AG04450 (cell line): ENCODE results near the gene ALPK3. TPM values are rescaled to one million over a fixed set of nuclear protein-coding genes. Genes with fewer than 3 reads are reported as not detected.

ENCODE experiments used
- CTCF ChIA-PET: fragments of 300-600, 350-600 bp; formaldehyde crosslinking; extraction: SDS; loops from one replicate; lab custom pipeline; 2022; ENCODE audit warnings: antibody characterized with exemption, inconsistent platforms; lab: Charles Lee
- POLR2A ChIA-PET: fragments of 350-600 bp; formaldehyde crosslinking; extraction: SDS; loops from one replicate; lab custom pipeline; 2021; ENCODE audit warnings: antibody characterized with exemption, inconsistent platforms; lab: Yijun Ruan, JAX
- DNase-seq: peaks from one replicate; pipeline ENCODE4 v3.0.0-alpha.2; 2011; ENCODE audit warnings: low read depth, low spot score
- H3K27ac ChIP-seq: one replicate; pipeline ENCODE4 v1.5.1; 2012; ENCODE audit warnings: low read depth, low read length, control low read depth
- H3K27me3 ChIP-seq: one replicate; pipeline ENCODE4 v1.6.0; 2012; ENCODE audit warnings: low read length; ENCODE audit not compliant: control insufficient read depth, insufficient read depth
- H3K4me3 ChIP-seq: 2 replicates; pipeline ENCODE4 v1.5.1; 2011; ENCODE audit warnings: mild to moderate bottlenecking, low read depth, low read length, control low read depth
- H3K9me3 ChIP-seq: 2 replicates; pipeline ENCODE4 v1.5.1; 2012; ENCODE audit warnings: low read length; ENCODE audit not compliant: control insufficient read depth, insufficient read depth
- CTCF ChIP-seq: IDR thresholded peaks from 2 replicates; pipeline ENCODE4 v1.5.1; 2011; ENCODE audit warnings: low read depth, low read length, control low read depth, inconsistent platforms
- polyA plus RNA-seq: library from polyadenylated mRNA; depleted of rRNA; stranded (reverse); fragments of >200 nt; gene quantifications from 2 replicates; pipeline ENCODE4 v1.2.3, GENCODE V29; 2011

The ALPK3 gene
- polyA plus RNA-seq, 1 experiment, result 0.04 TPM

- H3K9me3 ChIP-seq, result no peaks in the 10 kb centered on the region
- H3K27ac ChIP-seq, result no peak overlapping the region
- ChIA-PET POLR2A (no interaction called here), CTCF (no interaction called here)
- no peak overlapping the region for H3K4me3 ChIP-seq
- no peak for TF ChIP-seq CTCF
- H3K27me3 ChIP-seq, result peaks cover 10% of the 10 kb centered on the region
- no peak for DNase-seq
These were observed 82.6 kb downstream of the ALPK3 start for GRCh38 chr15:84899750-84900149.

GRCh38 chr15:84901540-84901939, 84.4 kb downstream of the ALPK3 start:
- CTCF ChIA-PET, result interaction anchor here (0.6 kb wide), 1 partner anchor 243 kb away, joined by 4 read pairs; no protein-coding TSS in a partner anchor
- Histone ChIP-seq H3K4me3 (no peak overlapping the region), H3K27ac (no peak overlapping the region), H3K27me3 (peaks cover 6% of the 10 kb centered on the region), H3K9me3 (no peaks in the 10 kb centered on the region)
- no peak for TF ChIP-seq CTCF
- POLR2A ChIA-PET, result no interaction called here
- DNase-seq, result no peak

DNA sequence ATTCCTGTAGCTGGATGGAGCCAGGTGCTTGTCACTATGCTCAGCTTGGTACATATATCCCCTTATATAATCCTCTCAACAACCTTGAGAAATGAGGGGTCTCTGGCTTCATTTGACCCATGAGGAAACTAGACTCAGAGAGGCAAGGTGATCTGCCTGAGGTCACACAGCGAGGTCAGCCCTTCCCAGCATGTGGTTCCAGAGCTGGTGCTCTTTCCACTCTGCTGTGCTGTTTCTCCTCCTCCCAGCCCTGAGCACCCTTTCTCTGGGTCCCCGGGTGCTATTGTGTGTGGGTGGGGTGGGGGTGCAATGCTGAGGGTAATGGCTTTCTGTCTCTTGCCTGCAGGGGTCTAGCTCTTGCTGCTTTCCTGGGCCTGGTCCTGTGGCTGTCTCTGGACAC, 86.6 kb downstream of the ALPK3 start:
- CTCF ChIA-PET, result interaction anchor here (0.5 to 2.9 kb wide), 2 partner anchors 25 to 268 kb away, joined by 3 to 8 read pairs; no protein-coding TSS in a partner anchor
- Histone ChIP-seq H3K27me3 (peaks cover 6% of the 10 kb centered on the region), H3K27ac (no peak overlapping the region), H3K4me3 (no peak overlapping the region), H3K9me3 (no peaks in the 10 kb centered on the region)
- DNase-seq, result no peak
- TF ChIP-seq CTCF, result no peak
- POLR2A ChIA-PET, result no interaction called here

DNA sequence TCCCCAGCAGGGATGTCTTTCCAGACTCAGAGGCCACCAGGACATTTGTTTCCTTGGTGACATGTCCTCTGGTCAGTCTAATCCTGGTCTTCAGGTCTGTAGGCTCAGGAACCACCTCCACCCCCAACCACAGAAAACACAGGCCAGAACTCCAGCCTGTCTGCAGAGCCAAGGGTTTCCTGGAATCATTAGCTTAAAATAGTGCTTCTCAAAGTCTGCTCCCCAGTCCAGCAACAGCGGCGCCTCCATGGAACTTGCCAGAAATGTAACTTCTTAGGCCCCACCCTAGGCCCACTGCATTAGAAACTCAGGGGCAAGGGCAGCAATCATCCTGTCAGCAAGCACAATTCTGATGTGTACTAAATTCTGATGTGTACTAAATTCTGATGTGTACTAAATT, 87.3 kb downstream of the ALPK3 start:
- Histone ChIP-seq H3K9me3 (no peaks in the 10 kb centered on the region), H3K4me3 (no peak overlapping the region), H3K27me3 (peaks cover 6% of the 10 kb centered on the region), H3K27ac (no peak overlapping the region)
- ChIA-PET CTCF (interaction anchor here (0.6 to 2.9 kb wide), 3 partner anchors 24 to 121 kb away, joined by 3 to 8 read pairs (median 4); no protein-coding TSS in a partner anchor), POLR2A (no interaction called here)
- TF ChIP-seq CTCF, result no peak
- no peak for DNase-seq

DNA sequence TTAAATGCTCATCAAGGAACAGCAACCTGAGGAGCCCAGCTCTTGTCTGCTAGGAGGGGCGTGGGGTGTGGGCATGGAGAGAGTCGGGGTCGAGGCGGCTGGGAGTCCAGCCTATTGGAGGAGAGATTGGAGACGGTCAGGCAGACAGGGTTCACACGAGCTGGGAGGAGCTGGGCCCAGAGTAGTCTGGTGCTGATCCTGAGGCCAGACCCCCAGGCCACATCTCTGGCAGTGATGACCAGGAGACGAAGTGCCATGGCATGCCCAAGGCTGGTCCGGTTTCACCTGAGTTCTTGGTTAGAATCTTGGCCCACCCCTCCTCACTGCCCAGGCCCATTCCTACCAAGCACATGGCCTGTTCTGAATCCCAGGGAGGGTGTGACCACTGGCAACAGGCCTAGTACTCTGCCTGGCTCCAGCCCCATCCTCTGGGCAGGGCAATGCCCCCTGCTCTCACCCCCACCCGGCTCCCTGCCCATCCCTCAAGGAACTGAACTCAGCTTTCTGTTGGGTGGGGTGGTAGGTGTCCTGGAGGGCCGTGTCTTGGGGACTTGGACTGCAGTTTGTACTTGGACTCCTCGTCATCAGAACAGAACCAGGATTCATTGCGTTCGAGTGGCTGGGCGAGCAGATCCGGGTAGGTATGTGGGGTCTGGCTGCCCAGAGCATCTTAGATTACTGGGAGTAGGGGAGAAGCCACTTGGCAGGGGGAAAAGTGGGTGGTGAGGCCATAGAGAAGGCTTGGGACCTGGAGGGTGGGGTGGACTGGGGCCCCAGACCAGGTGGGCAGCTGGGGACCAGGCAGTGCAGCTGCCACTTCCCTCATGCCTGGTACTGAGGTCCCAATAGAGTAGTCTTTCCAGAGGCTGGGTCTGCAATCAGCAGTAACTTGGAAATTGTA, 88.1 kb downstream of the ALPK3 start:
- Histone ChIP-seq H3K27ac (no peak overlapping the region), H3K4me3 (no peak overlapping the region), H3K27me3 (peaks cover 6% of the 10 kb centered on the region), H3K9me3 (no peaks in the 10 kb centered on the region)
- CTCF ChIA-PET, result interaction anchor here (0.9 to 2.9 kb wide), 2 partner anchors 23 to 27 kb away, joined by 4 to 8 read pairs; no protein-coding TSS in a partner anchor
- DNase-seq, result no peak
- TF ChIP-seq CTCF, result no peak
- POLR2A ChIA-PET, result no interaction called here
